PC-3 (cell line): ENCODE results near the gene CAMTA1.

Experiments used
- CTCF ChIP-seq: fragments of 300-600 bp; sonication (generic); conservative IDR thresholded peaks from 2 replicates; pipeline ENCODE4 v1.5.1; 2017; ENCODE audit warnings: antibody characterized with exemption, low read depth, mild to moderate bottlenecking, low read length
- EZH2phosphoT487 ChIP-seq: fragments of 300-600 bp; sonication (generic); IDR thresholded peaks from 2 replicates; pipeline ENCODE4 v1.6.1; 2018; ENCODE audit warnings: mild to moderate bottlenecking, antibody characterized with exemption, low read length, borderline replicate concordance

- TF ChIP-seq EZH2phosphoT487 (no peak), CTCF (no peak)
These were observed 34.2 kb downstream of the CAMTA1 start for GRCh38 chr1:6819246-6820040.
